GM18861 (cell line): ENCODE measurements around the gene SPARC.

Experiments used
- ATAC-seq: cut with Tn5 transposase; IDR thresholded peaks from one replicate; pipeline ENCODE4 v1.9.1; 2021; ENCODE audit not compliant: unreplicated experiment

SPARC gene

GRCh38 chr5:151661968-151662732, 24.6 kb downstream of the SPARC start:
- ATAC-seq = peak; percentile 76

- no peak for ATAC-seq
Measured at GRCh38 chr5:151660616-151661495, 25.9 kb downstream of the SPARC start.

GRCh38 chr5:151659001-151659754, 27.5 kb downstream of the SPARC start:
- ATAC-seq = peak; percentile 60

- ATAC-seq = no peak
Measured at GRCh38 chr5:151657114-151657513, 29.6 kb downstream of the SPARC start.

- no peak for ATAC-seq
Measured at GRCh38 chr5:151656311-151656710, 30.4 kb downstream of the SPARC start.

GRCh38 chr5:151651997-151652645, 34.6 kb downstream of the SPARC start:
- ATAC-seq = peak; percentile 91

- no peak for ATAC-seq
Measured at GRCh38 chr5:151648988-151649387, 37.7 kb downstream of the SPARC start.

GRCh38 chr5:151648089-151648488, 38.6 kb downstream of the SPARC start:
- ATAC-seq = no peak

GRCh38 chr5:151647320-151647861, 39.3 kb downstream of the SPARC start:
- ATAC-seq = no peak

GRCh38 chr5:151646334-151646733, 40.4 kb downstream of the SPARC start:
- ATAC-seq = no peak

GRCh38 chr5:151643388-151643787, 43.3 kb downstream of the SPARC start:
- ATAC-seq = no peak

GRCh38 chr5:151642472-151643140, 44.1 kb downstream of the SPARC start:
- ATAC-seq = no peak

- no peak for ATAC-seq
Measured at GRCh38 chr5:151638619-151639018, 48.1 kb downstream of the SPARC start.

- no peak for ATAC-seq
Measured at GRCh38 chr5:151637676-151638075, 49.0 kb downstream of the SPARC start.

GRCh38 chr5:151633892-151634291, 52.8 kb downstream of the SPARC start:
- ATAC-seq = no peak

- no peak for ATAC-seq
Measured at GRCh38 chr5:151632941-151633340, 53.8 kb downstream of the SPARC start.

GRCh38 chr5:151632524-151632923, 54.2 kb downstream of the SPARC start:
- ATAC-seq = no peak

- no peak for ATAC-seq
Measured at GRCh38 chr5:151631941-151632340, 54.8 kb downstream of the SPARC start.

- ATAC-seq = no peak
Measured at GRCh38 chr5:151630088-151630487, 56.6 kb downstream of the SPARC start.
